EL (cell line): ENCODE measurements around the gene ENOX1.

Experiments used
- DNase-seq: peaks from one replicate; pipeline ENCODE4 v3.0.0-alpha.2; 2016

ENOX1 gene

DNA sequence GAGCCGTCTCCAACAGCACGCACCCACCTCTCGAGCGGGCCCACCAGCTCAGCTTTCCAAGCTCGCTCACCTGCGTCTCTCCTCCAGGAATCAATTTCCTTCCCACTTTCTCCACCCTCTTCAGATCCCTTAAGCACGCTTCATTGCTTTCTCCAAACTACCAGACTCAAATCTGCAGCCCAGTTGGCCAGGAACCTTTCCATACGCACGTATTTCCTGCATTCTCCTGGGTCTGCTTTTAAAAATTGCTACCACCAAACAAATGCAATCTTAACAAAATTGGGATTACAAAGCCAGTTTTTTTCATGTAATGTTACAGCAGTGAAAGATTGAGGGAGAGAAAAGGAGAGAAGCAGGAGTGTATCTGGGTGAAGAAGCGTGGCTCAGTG, 1.5 kb downstream of the ENOX1 start:
- DNase-seq, result no peak

DNA sequence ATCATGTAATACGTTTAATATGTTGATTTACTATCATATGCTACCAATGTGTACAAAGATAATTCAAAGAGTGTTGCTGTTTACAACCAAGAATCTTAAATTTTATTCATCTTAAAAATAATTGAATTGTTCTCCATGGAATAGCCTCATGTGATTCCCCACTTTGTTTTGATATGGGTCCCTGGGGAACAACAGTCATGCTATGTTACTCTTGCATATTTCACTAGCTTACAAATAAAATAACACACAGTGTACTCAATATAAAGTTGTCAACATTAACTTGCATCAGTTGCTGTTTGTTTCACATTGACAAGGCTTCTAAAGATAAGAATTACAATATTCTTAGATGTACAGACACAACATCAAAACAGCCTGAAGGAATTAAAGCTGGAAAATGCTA, 2.3 kb downstream of the ENOX1 start:
- no peak for DNase-seq

DNA sequence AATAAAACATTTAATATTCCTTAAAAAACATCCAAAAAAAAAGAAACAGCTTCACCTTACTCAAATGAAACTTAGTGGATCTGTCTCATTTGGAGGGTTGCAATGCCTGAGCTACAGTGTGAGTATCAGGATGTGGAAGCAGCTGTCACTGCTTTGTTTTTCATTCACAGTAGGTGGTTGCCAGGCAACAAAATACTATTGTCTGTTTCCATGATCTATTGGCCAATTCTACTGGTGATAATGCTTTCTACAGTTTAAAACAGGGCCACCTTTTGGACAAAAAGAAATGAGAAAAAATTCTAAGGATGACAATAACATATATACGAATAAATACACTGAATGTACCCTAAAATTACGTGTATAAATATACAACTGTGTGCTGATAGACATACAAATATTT, 3.0 kb downstream of the ENOX1 start:
- peak; percentile 26 for DNase-seq

DNA sequence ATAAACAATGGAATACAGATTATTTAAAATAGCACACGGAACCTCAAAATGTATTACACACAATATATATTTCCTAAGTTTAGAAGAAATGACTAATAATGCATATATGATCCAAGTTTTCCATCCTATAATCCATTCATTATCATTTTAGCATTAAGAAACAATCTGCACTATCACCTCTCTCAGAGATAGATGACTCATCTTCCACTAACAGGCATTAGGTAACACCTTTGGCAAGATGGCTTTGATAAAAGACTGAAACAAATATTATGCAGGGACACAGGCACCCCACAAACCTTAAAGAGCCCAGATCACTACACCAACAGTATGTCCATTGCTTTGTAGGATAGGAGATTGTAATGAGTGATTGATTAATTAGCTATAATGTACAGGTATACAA, 4.1 kb downstream of the ENOX1 start:
- DNase-seq, result no peak

DNA sequence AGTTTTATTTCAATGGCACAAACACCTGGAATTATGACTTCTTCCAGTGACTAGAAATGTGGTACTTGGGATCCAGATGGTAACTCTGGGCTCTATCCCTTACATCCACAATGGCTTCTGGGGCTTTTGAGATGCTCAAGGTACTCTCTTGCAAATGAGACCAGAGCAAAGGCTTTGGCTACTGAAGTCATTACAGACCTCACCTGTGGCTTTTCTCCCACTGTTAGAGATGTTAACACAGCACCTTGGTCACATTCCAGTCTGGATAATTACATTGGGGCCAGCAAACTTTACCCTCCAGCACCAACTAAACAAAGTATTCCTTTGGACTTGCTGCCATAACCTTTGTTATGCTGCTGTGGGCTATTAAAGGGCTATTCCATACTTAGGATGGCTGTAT, 6.1 kb downstream of the ENOX1 start:
- DNase-seq, result no peak

DNA sequence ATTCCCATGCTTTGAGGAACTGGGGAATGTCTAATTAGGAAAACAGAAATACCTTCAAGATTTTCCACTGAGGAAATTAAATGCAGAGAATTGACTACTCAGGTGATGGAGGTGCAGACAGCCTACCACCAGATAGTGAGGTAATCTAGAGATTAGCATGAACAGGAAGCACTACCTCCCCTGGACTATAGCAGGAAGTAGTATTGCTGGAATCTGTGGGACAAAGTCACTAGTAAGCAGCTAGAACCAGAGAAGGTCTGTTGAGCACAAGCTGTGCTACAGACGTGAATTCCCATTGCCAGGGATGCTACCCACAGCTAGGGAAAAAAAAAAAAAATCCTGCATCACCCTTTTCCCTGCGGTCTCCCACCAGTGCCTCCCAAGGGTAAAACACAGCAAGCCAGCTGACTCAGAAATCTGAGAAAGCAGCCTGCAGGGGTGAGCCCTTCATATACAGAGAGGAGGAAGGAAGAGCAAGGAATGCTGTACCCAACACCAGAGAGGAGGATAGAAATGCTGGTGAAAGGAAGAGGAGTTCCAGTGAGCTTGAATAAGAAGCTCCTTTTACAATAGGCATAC, 10.2 kb downstream of the ENOX1 start:
- DNase-seq, result peak; percentile 15

DNA sequence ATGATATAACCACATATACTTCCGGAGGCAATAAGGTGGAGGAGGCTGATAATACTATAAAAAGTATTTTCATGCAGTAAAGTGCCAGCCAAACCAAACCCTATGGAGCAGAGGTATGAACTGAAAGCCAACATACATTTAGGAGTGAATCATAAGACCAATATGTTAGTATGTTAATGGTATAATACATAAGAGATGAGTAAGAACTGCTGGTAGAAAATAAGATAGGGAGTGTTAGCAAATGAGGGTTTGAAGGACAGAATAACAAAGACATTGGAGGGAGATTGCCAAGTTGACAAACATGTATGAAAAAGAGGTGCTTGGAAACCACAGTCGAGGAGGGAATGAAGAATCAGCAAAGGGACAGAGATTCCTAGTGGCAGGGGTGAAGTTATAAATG, 10.8 kb downstream of the ENOX1 start:
- DNase-seq, result no peak

DNA sequence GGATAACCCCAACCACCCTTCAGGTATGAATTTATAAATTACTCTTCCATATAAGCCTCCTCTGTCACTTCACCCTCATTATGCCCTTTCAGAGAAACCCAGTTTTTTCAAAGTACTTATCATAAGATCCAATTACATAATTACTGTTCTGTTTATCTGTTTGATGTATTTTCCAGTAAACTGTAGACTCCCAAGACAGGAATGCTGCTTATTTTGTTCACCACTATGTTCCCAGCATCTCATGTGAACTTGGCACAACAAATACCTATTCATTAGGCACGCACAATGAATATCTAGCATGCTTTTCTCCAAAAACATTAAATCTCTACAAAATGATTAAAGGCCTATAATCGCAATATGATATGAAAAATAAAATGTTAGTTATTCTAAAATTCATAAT, 13.2 kb downstream of the ENOX1 start:
- DNase-seq, result no peak

DNA sequence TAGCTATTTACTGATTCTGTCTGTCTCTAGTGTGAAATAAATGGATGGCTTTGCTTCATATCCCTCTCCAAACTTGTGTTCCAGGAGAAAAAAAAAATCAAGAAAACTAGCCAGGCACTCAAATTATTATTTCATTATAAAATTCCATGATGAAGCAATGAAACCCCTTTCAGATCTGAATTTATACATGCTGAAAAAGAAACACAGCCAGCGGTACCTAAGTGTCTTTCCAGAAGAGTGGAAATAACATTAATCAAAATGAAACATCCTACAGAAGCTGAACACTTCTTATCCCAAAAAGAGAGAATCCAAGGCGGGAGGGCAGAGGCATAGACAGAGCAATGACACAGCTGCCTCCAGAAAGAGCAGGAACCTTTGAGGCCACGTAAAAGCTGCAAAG, 15.9 kb downstream of the ENOX1 start:
- no peak for DNase-seq

DNA sequence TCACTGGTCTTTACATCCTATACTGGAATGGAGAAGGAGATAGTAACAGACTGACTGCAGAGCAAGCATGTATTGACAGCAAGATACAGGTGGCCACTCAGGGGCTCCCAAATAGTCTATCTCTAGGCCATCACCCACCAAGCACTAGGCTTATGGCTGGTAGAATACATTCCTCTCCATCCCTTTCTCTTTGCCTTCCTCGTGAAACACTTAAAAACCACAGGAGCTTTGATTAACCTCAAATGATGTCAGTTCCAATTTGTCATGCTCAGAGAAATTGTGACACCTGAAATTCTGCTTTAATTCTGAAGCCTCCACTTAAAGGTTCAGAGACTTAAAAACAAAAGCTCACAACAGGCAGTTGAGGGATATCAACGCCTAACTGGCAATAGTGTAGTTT, 17.2 kb downstream of the ENOX1 start:
- no peak for DNase-seq

DNA sequence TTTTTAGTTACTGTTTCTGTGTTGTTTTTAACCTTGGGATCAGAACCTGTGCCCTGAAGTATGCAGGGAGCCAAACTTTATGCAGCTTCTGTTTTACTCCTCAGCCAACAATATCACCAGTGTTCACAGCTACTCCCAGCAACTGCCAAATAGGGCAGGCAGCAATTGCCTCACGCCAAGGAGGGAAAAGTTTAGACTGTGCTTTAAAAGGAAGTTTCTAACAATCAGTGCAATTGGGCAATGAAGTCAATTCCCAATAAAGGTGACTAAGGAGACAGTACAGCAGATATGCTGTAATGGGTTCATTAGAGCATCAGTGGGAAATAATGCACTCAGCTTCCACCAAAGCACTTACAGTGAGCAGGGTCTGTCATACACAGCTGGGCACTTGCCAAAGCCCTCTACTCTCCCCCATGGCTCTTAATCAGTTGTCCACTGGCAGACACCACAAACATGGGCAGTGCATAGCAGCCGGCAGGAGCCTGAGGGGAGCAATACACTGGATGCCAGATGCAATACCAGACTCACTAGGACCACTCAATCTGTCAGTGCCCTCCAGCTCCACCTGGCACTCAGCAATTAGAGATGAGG, 19.3 kb downstream of the ENOX1 start:
- DNase-seq, result no peak

DNA sequence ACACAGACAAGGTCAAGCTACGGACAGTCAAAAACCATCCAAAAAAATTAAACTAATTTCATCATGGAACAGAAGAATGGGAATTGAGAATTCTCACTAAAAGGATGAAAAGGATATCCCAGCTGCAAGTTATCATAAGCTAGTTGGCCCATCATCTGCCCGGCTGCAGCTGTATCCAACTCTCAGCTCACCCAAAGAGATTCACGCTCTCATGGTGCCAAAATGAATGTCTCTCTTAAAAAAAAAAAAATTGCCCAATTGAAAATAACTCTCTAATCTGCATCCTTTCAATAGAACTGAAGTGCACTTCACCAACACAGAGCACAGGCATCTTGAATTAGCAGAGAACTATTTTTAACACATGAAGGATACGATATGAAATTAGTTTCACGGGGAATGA, 20.0 kb downstream of the ENOX1 start:
- no peak for DNase-seq

DNA sequence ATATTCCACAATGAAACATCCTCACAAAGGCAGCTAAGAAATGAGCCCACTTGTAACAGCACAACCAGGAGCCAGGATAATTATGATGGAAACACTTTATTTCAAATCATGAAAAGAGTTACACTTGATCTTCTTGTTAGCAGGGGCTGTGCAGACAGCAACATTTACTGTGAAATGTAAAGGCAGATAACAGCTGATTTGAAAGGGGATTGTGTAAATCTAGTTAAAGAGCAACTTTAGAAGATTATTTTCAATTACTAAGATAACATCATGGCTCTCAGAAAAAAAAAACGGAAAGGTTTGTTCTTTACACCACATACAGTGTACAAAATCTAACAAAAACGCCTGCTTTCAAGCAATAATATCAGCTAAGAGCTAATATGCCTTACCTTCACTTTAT, 22.4 kb downstream of the ENOX1 start:
- no peak for DNase-seq

DNA sequence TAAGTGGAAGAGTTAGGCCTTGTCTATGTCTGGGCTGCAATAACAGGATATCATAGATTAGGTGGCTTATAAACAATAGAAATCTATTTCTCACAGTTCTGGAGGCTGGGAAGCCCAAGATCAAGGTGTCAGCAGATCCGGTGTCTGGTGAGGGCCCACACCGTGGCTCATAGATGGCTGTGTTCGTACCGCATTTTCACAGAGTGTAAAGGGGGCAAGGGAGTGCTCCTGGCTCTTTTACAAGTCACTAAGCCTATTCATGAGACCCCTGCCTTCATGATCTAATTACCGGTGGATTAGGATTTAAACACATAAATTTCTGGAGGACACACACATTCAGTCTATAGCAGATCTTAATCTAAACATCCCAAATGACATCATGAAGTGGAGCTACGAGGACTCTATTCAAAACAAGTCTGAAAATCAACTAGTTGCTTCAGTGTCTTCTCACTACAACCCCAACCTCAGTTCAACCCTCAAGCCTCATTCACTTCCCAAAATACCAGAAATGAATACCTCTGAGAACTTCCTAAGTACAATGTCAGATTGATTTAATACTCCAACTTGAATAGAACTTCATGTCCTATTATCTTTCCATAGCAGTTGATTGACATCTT, 23.5 kb downstream of the ENOX1 start:
- no peak for DNase-seq

DNA sequence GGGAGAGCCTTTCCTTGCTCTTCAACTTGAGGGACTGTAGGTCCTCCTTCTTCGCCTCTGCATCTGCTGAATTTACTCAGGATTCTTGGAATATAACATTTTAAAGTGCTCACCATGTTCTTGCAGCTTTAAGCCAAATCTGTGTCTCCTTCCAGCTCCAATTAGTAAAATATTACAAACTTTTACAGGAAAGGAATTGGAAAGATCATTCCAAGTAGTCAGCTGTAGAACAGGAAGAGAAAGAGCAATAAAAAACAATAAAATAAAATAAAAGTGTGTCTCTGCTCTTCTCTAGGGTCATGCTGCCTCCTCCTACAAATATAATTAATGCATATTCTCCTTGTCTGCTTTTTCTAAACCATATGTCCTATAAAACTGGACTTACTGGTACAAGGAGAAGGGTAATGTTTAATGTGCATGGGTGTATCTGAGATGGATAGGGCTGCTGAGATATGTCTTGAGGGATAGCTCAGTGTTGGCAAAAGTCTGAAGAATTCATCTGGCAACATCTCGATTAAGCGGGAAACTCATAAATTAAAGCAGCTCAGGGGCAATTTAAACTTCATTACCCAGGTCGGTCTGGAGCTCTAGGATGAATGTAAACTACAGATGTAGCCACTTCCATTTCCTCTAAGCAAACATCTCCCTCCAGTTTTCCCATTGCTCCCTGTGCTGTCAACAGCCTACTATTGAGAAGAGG, 25.0 kb downstream of the ENOX1 start:
- no peak for DNase-seq

DNA sequence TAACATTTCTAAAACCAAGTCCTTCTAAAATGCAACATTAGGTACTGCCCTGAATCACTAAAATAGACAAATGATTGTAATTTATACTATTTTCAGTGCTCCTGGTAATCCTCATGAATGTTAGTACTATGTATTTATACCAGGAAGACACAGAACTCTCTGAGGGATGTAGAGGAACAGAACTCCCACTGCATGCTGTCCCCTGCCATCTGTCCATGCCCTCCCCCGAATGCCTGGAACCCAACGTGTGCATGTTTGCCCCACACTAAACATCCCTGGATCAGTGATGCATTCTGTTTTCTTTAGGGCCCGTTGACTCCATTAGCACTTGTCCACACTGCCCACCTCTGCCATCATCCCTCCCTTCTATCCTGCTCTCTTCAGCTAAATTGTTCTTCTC, 26.5 kb downstream of the ENOX1 start:
- DNase-seq, result no peak

DNA sequence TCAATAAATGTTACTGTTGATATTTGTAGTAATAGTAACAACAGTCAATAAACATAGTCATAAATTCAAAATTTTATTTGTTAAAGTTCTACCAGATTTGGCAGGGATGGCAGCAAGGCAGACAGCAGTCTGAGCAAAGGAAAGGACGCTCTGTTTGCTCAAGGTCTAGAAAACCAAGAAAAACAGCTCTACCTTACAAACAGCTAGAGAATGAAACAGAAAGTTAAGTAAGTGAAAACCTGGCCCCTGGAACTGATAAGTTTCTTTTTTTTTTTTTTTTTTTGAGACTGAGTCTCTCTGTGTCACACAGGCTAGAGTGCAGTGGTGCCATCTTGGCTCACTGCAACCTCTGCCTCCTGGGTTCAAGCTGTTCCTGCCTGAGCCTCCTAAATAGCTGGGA, 27.9 kb downstream of the ENOX1 start:
- DNase-seq, result no peak

DNA sequence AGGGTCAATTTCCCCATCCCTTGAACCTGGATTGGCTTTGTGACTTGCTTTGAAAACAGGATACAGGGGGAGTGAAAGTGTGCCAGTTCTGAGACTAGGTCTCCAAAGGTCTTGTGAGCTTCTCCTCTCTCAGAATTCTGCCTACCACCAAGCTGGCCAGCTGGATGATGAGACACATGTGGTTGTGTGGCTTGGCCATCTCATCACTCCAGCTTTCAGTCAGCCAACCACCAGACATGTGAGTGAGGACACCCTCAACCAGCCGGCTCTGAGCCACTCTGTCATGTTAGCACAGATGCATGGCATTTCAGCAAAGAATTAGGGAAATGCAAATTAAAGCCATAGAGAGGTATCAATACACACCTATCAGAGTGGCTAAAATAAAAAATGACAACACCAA, 29.5 kb downstream of the ENOX1 start:
- no peak for DNase-seq

DNA sequence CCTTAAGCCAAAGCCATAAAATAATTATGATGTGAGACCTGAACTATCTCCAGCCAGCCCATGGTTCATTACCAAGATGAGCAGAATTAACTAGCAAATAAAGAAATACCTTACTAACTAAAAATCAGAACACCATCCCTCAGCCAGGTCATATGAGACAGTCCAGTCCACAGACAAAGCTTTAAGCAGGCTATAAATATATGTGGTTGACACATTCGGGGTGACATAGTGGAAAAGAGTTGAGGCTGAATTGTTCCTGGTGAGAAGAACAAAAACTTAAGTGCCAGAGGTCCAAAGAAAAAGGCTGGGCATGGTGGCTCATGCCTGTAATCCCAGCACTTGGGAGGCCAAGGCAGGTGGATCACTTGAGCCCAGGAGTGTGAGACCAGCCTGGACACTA, 30.9 kb downstream of the ENOX1 start:
- DNase-seq, result no peak

DNA sequence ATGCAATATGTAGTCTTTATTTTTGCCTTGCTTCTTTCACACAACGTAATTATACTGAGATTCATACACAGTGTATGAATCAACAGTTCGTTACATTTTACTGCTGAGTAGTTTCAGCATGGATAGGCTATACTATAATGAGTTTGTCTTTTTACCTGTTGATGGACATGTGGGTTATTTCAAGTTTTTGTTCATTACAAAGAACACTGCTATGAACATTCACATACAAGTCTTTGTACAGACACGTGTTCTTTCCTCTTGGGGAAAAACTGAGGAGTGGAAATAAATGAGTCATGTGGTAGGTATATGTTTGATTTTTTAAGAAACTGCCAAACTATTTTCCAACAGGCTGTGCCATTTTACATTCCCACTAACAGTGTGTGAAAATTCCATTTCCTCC, 35.1 kb downstream of the ENOX1 start:
- no peak for DNase-seq

DNA sequence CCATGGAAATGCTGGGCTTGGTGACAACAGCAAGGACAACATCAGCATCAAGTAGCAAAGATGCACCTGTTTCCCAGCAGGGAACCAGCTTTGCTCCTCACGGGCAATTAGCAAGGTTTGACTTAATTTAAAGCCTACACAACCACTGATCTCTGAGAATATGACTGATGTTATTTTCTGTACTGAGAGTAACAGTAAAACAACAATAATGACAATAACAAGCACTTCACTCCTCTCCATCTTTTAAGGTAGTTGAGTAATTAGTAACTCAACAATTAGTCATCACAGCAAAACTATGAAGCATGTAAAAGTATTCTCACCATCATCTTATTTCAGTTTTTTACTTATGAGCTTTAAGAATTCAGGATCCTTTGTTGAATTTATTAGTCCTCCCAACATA, 37.3 kb downstream of the ENOX1 start:
- no peak for DNase-seq

DNA sequence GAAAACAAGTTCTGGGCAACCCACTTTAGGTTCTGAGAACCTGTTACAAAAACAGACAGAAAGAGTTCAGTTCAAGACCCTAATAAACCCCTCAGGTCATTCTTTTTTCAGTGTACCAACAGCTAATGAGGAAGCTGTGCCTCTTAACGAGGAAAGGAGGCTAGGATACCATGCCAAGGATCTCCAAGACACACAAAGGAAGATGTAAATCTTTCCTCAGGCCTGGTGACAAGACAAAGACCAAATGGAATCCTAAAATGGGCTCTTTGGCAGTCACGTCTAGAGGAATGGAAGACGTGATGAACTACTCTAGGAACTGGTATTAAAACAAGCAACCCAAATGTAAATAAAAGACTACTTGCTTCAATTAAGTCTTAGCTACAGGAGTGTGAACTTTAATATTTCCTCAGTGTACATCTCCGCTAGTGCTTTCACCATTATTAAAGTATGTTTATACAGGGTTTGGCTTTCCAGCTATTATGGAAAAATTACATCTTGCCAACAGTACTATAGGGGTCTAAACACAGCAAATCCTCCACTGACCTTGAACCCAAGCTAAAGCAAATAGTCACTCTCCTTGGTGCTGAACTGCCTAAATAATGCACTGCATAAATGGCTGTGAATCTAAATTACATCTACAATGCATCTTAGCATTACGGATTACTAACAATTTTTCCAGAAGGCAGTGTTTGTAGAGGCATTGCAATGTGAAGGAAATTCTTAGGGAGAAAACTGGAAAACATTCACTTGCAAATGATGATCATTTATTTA, 42.3 kb downstream of the ENOX1 start:
- DNase-seq, result no peak

DNA sequence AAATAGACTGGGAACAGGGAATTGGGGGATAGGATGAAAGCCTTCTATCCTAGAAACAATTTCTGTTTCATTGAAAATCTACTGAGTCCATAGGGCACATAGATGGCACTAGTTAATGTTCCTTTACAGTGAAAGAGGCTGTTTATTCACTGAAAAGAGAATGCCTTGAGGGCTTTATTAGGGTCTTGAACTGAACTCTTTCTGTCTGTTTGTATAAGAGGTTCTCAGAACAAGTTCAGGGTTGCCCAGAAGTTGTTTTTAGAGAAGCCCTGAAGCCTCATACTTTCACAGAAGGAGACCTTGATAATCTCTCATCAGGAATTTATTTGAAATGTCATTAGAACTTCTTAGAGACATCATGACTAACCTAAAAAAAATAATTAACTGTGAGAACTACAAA, 43.9 kb downstream of the ENOX1 start:
- DNase-seq, result no peak
